Measurements from ENCODE around the gene STIM1.

STIM1 gene

GRCh38 chr11:4072668-4073285 is 217.3 kb downstream of the STIM1 start:
- peak; percentile 78 to 89 (median 82) for DNase-seq

GRCh38 chr11:4074266-4074665 is 218.8 kb downstream of the STIM1 start:
- DNase-seq = no peak

- no peak for DNase-seq
Observed at GRCh38 chr11:4076774-4077173, 221.3 kb downstream of the STIM1 start.

GRCh38 chr11:4083198-4083597 is 227.7 kb downstream of the STIM1 start:
- no peak for DNase-seq

GRCh38 chr11:4084406-4085125 is 229.1 kb downstream of the STIM1 start:
- DNase-seq = no peak

GRCh38 chr11:4085575-4085974 is 230.1 kb downstream of the STIM1 start:
- peak in 3 of 4 experiments; percentile 14 to 43 (median 20) for DNase-seq

GRCh38 chr11:4086575-4087353 is 231.3 kb downstream of the STIM1 start:
- no peak for DNase-seq

- DNase-seq = no peak
Observed at GRCh38 chr11:4087551-4087950, 232.1 kb downstream of the STIM1 start.

- no peak for DNase-seq
Observed at GRCh38 chr11:4090258-4090657, 234.8 kb downstream of the STIM1 start.

- peak; percentile 47 to 70 (median 65) for DNase-seq
Observed at GRCh38 chr11:4092026-4092425, 236.6 kb downstream of the STIM1 start.

GRCh38 chr11:4093519-4094347 is 238.3 kb downstream of the STIM1 start:
- DNase-seq = no peak

- peak; percentile 97 to 98 (median 98) for DNase-seq
Observed at GRCh38 chr11:4094348-4095291, 239.2 kb downstream of the STIM1 start, which contains the start of gene RRM1. TSS of gene RRM1 (plus strand) at chr11:4094799. CDS start at chr11:4095013, 214 bp downstream.

GRCh38 chr11:4095509-4096230 is 240.2 kb downstream of the STIM1 start:
- peak in 3 of 4 experiments; percentile 12 to 26 (median 13) for DNase-seq

GRCh38 chr11:4098026-4098621 is 242.7 kb downstream of the STIM1 start:
- DNase-seq = no peak

- DNase-seq = peak in 2 of 4 experiments; percentile 21 to 36
Observed at GRCh38 chr11:4102711-4103110, 247.2 kb downstream of the STIM1 start.

- DNase-seq = no peak
Observed at GRCh38 chr11:4103269-4103668, 247.8 kb downstream of the STIM1 start.

- DNase-seq = no peak
Observed at GRCh38 chr11:4105916-4106315, 250.5 kb downstream of the STIM1 start.

GRCh38 chr11:4111834-4112233 is 256.4 kb downstream of the STIM1 start:
- no peak for DNase-seq

GRCh38 chr11:4115128-4115527 is 259.7 kb downstream of the STIM1 start:
- DNase-seq = no peak

GRCh38 chr11:4118107-4118506 is 262.6 kb downstream of the STIM1 start:
- no peak for DNase-seq
